HL-60 (cell line): ENCODE data around the gene VPS41.

Experiments
- DNase-seq, 2 experiments: peaks; one replicate each; pipeline ENCODE4 v3.0.0-alpha.2; 2010 to 2020; ENCODE audit warnings: low read depth in 1 of 2, low spot score in 1 of 2
- H3K27ac ChIP-seq: fragments of 250-450 bp; sonication (Bioruptor Pico); replicated peaks from 2 replicates; pipeline ENCODE4 v1.5.1; 2020; ENCODE audit warnings: mild to moderate bottlenecking, moderate library complexity
- H3K27me3 ChIP-seq: fragments of 250-450 bp; sonication (Bioruptor Pico); 2 replicates; pipeline ENCODE4 v1.5.1; 2021; ENCODE audit warnings: mild to moderate bottlenecking, moderate library complexity; ENCODE audit not compliant: insufficient read depth, poor library complexity, severe bottlenecking
- H3K4me3 ChIP-seq: replicated peaks from 2 replicates; pipeline ENCODE4 v1.5.1; 2011; ENCODE audit warnings: mild to moderate bottlenecking, control low read depth, low read length; ENCODE audit not compliant: insufficient read depth
- CTCF ChIP-seq: IDR thresholded peaks from one replicate; pipeline ENCODE4 v1.5.1; 2011; ENCODE audit warnings: low read length, control low read depth, inconsistent platforms; ENCODE audit not compliant: insufficient read depth
- GABPA ChIP-seq: IDR thresholded peaks from 2 replicates; pipeline ENCODE4 v1.6.1; 2012; ENCODE audit warnings: low read depth
- POLR2AphosphoS5 ChIP-seq: IDR thresholded peaks from 2 replicates; pipeline ENCODE4 v1.6.1; 2012; ENCODE audit warnings: low read depth
- REST ChIP-seq: IDR thresholded peaks from 2 replicates; pipeline ENCODE4 v1.6.1; 2012; ENCODE audit warnings: low read depth; ENCODE audit not compliant: insufficient replicate concordance
- SPI1 ChIP-seq: IDR thresholded peaks from 2 replicates; pipeline ENCODE4 v1.6.1; 2012; ENCODE audit warnings: low read depth, mild to moderate bottlenecking, borderline replicate concordance

The VPS41 gene

DNA sequence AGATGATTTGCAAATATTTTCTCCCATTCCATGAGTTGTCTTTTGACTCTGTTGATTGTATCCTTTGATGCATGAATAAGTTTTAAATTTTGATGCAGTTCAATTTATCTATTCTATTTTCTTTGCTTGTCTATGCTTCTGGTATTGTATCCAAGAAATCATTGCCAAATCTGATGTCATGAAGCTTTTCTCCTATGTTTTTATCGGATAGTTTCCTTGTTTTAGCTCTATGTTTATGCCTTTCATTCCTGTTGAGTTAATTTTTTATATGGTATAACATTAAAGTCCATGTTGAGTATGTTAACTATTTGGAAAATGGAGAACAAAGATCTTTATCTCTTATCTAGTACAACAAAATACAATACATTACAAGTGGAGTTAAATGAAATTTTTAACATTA lies 27.6 kb upstream of the VPS41 start:
- H3K27ac ChIP-seq, result no peak overlapping the region
- no peak overlapping the region for H3K4me3 ChIP-seq
- no peaks in the 10 kb centered on the region for H3K27me3 ChIP-seq
- DNase-seq, result no peak
- TF ChIP-seq GABPA, result no peak
- TF ChIP-seq CTCF, result no peak
- no peak for TF ChIP-seq POLR2AphosphoS5
- no peak for TF ChIP-seq SPI1
- TF ChIP-seq REST, result no peak

GRCh38 chr7:38934536-38934935 lies 25.5 kb upstream of the VPS41 start:
- H3K4me3 ChIP-seq, result no peak overlapping the region
- no peak for DNase-seq
- TF ChIP-seq POLR2AphosphoS5 (no peak), CTCF (no peak), REST (no peak), SPI1 (no peak), GABPA (no peak)
- H3K27ac ChIP-seq, result no peak overlapping the region
- H3K27me3 ChIP-seq, result no peaks in the 10 kb centered on the region

- no peak overlapping the region for H3K4me3 ChIP-seq
- TF ChIP-seq CTCF, result no peak
- no peak for TF ChIP-seq SPI1
- H3K27me3 ChIP-seq, result no peaks in the 10 kb centered on the region
- H3K27ac ChIP-seq, result no peak overlapping the region
- DNase-seq, result no peak
These were observed 25.1 kb upstream of the VPS41 start for GRCh38 chr7:38934051-38934450.

DNA sequence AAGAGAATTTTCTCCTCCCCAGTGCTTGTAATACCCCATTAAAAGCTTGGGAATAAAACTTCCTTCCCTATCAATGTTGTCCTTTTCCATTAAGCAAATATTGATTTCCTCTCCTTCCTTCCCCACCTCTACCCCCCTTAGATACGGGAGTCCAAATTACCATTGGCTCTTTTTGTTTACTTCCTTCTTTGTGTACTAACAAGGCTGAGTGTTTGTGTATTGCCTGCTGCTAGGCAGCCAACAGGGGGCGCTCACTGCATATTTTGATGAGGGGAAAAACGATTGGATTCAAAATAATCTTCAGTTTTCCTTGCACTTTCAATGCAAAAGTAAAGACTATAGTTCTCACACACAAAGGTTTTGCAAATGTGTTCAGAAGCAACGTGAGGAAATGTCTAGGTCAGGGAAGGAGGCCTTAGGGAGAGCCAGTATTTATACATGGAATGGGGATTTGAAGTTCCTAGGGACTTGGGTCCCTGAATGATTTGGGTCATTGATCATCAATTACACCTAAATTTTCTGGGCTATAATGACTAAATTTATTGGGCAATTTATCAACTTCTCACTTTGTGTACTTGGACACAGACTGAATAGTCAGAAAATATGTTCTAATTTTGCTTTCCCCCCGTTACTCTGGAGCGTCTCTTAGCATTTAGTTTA lies 23.6 kb upstream of the VPS41 start:
- DNase-seq, result peak in 1 of 2 experiments; percentile 53
- Histone ChIP-seq H3K4me3 (no peak overlapping the region), H3K27ac (no peak overlapping the region), H3K27me3 (no peaks in the 10 kb centered on the region)
- TF ChIP-seq SPI1, result no peak
- TF ChIP-seq CTCF, result peak; percentile 63
